Left lung (tissue), 10 donors: Measurements from ENCODE around the gene PRKCD. TPM values are rescaled to one million over a fixed set of nuclear protein-coding genes. Genes with fewer than 3 reads are reported as not detected.
A peak's percentile ranks its signal among the peaks of the same experiment; 100 is the strongest.

Experiments used
- ATAC-seq: fragments of 200-7000 bp; cut with Tn5 transposase; one replicate; pipeline ENCODE4 v1.9.1; 2020; ENCODE audit warnings: moderate library complexity
- DNase-seq, 4 donors: peaks; one replicate each; pipeline ENCODE4 v3.0.0-alpha.2; 2013 to 2020
- H3K27ac ChIP-seq, 2 donors: fragments of 200-600 bp; sonication (generic) in 1 of 2; one replicate each; pipeline versions ENCODE4 v1.5.0 to v1.8.0; 2020 to 2021
- H3K27me3 ChIP-seq, 2 donors: fragments of 200-600 bp; sonication (generic) in 1 of 2; one replicate each; pipeline versions ENCODE4 v1.5.0 to v1.8.0; 2020 to 2021
- H3K36me3 ChIP-seq, 2 donors: fragments of 200-600 bp; sonication (generic) in 1 of 2; one replicate each; pipeline versions ENCODE4 v1.5.0 to v1.8.0; 2020 to 2021
- H3K4me1 ChIP-seq, 2 donors: fragments of 200-600 bp; one replicate each; pipeline ENCODE4 v1.8.0; 2021
- H3K4me3 ChIP-seq, 2 donors: fragments of 200-600 bp; sonication (generic) in 1 of 2; one replicate each; pipeline versions ENCODE4 v1.5.0 to v1.8.0; 2020 to 2021; ENCODE audit warnings: mild to moderate bottlenecking in 1 of 2
- H3K9me3 ChIP-seq, 2 donors: fragments of 200-600 bp; sonication (generic) in 1 of 2; one replicate each; pipeline versions ENCODE4 v1.5.0 to v1.8.0; 2020 to 2021
- intact Hi-C, 2 donors: fragments of 100-400 bp; cut with DNase I; formaldehyde crosslinking; loops; one replicate each; pipeline versions ENCODE4 v1.11.2 to v1.14.2; 2022
- polyA plus RNA-seq, 6 donors: library from polyadenylated mRNA; unstranded; fragments of 120-200 nt; gene quantifications; one replicate each; pipeline ENCODE4 v1.2.1, GENCODE V29; 2013; ENCODE audit not compliant: insufficient read length in 6 of 6
- total RNA-seq, 2 donors: library from RNA; stranded (reverse); fragmentation: NEBNext Ultra II Directional; extraction: Animal tissue kit (Norgen Biotek cat#: 25700); gene quantifications; one replicate each; pipeline ENCODE4 v1.2.1, GENCODE V29; 2021
- TF ChIP-seq, protein P1 (sequence below), 2 donors: fragments of 200-600 bp; sonication (generic) in 1 of 2; IDR thresholded peaks; one replicate each; pipeline versions ENCODE4 v1.5.0 to v1.8.0; 2021; ENCODE audit warnings: antibody characterized with exemption in 2 of 2
- donor health status: DM: no; HTN: yes; CAD: no.
- donor health status: DM: no; HTN: no; CAD: no.

The PRKCD gene
- total and polyA plus RNA-seq, 8 donors, result 45.5 to 73.7 (median 53.0) TPM

DNA sequence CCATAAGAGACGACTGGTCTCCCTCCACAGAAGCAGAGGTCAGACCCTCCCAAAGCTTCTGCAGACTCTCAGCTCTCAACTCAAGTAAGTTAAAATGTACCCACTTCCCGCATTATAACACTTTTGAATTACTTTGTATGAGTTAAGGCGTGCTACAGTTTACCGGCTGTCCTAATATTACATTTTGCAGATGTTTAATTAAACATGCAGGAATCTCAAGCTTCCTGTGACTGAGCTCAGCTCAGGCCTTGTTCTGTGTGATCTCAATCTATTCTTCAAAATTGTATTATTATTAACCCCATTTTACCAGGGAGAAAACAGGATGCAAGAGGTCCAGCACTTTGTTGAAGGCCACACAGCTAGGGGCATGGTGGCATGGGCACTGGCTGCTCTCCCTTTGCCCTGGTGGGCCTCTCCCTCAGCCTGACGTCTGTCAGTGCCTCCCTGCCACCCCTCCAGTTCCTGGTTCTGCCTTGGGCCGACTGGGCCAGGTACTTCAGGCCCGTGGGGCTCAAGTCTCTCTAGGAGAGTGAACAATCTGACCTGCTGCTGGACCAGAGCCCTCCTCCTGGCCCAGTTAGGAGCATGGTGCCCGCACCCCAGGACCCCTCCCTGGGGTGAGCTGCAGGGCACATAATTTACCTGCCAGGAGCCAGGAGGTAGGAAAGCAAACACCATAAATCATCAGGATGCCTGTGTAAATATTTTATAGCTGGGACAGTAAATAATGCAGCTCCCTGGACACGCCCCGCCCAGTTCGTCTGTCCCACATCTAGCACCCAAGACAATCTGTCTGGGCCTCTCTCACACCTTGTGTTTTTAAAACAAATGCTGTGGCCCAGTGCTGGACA, 15.9 kb upstream of the PRKCD start:
- DNase-seq (no peak), ATAC-seq (peak; percentile 38)
- no peak overlapping the region for H3K4me3 ChIP-seq
- TF ChIP-seq, protein P1, sequence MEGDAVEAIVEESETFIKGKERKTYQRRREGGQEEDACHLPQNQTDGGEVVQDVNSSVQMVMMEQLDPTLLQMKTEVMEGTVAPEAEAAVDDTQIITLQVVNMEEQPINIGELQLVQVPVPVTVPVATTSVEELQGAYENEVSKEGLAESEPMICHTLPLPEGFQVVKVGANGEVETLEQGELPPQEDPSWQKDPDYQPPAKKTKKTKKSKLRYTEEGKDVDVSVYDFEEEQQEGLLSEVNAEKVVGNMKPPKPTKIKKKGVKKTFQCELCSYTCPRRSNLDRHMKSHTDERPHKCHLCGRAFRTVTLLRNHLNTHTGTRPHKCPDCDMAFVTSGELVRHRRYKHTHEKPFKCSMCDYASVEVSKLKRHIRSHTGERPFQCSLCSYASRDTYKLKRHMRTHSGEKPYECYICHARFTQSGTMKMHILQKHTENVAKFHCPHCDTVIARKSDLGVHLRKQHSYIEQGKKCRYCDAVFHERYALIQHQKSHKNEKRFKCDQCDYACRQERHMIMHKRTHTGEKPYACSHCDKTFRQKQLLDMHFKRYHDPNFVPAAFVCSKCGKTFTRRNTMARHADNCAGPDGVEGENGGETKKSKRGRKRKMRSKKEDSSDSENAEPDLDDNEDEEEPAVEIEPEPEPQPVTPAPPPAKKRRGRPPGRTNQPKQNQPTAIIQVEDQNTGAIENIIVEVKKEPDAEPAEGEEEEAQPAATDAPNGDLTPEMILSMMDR (IDR thresholded peaks at IDR 0.05), result no peak
- no peaks in the 10 kb centered on the region for H3K9me3 ChIP-seq
- H3K4me1 ChIP-seq, result peaks cover 9 to 83% of the 10 kb centered on the region in 2 donors
- H3K27me3 ChIP-seq, result no peaks in the 10 kb centered on the region
- no peak overlapping the region for H3K27ac ChIP-seq
- intact Hi-C loops, result no loop called here
- H3K36me3 ChIP-seq, result no peaks in the 10 kb centered on the region

DNA sequence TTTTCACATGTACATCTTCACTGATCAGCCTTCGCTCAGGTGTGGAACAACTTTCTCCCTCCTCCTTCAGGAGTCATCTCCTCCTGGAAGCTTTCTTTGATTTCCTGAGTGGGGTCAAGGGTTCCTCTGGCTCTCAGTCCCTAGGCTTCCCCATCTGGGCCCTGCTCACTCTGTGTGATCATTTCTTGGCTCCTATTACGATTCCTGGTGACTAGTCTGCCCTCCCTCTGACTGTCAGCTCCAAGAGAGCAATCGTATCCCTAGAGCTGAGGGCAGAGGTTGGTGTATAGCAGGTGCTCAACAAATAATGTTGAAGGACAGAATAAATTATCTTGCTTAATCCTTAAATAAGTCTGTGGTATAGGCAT, 15.3 kb upstream of the PRKCD start:
- TF ChIP-seq, protein P1 (IDR thresholded peaks at IDR 0.05), result no peak
- ATAC-seq (peak; percentile 18), DNase-seq (no peak)
- intact Hi-C loops, result no loop called here
- H3K4me1 ChIP-seq, result peaks cover 9 to 83% of the 10 kb centered on the region in 2 donors
- no peak overlapping the region for H3K27ac ChIP-seq
- no peaks in the 10 kb centered on the region for H3K36me3 ChIP-seq
- no peaks in the 10 kb centered on the region for H3K27me3 ChIP-seq
- no peak overlapping the region for H3K4me3 ChIP-seq
- H3K9me3 ChIP-seq, result no peaks in the 10 kb centered on the region

DNA sequence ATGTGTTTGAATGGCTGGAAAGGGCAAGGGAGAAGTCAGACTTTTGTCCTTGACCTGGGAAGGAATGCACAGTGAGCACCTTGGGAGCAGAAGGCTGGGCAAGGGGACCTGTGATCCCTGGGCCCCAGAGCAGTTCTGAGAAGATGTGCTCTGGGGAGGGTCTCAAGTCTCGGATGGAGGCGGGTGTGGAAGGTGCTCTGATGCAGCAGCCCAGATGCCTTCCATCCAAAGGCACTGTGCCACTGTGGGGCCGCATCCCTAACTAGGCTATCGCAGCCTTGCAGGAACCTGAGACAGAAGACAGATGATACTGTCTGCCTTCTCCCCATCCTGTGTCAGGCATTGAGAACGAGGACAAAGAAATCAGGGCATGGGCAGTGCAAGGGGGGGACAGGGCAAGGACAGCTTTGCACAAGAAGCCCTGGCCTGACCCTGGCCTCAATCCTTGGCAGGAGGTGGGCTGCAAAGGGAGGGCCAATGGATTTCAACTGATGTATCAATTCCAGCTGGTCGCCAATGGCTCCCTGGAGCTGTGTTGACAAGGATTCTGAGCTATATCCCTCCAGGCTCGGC, 14.6 kb upstream of the PRKCD start:
- no peak overlapping the region for H3K4me3 ChIP-seq
- peak overlapping the region in 1 of 2 donors; percentile 82 for H3K27ac ChIP-seq
- TF ChIP-seq, protein P1 (IDR thresholded peaks at IDR 0.05), result no peak
- no peaks in the 10 kb centered on the region for H3K9me3 ChIP-seq
- intact Hi-C loops, result no loop called here
- no peaks in the 10 kb centered on the region for H3K27me3 ChIP-seq
- no peak for ATAC-seq
- DNase-seq, result no peak
- peaks cover 9 to 78% of the 10 kb centered on the region in 2 donors for H3K4me1 ChIP-seq
- H3K36me3 ChIP-seq, result no peaks in the 10 kb centered on the region

DNA sequence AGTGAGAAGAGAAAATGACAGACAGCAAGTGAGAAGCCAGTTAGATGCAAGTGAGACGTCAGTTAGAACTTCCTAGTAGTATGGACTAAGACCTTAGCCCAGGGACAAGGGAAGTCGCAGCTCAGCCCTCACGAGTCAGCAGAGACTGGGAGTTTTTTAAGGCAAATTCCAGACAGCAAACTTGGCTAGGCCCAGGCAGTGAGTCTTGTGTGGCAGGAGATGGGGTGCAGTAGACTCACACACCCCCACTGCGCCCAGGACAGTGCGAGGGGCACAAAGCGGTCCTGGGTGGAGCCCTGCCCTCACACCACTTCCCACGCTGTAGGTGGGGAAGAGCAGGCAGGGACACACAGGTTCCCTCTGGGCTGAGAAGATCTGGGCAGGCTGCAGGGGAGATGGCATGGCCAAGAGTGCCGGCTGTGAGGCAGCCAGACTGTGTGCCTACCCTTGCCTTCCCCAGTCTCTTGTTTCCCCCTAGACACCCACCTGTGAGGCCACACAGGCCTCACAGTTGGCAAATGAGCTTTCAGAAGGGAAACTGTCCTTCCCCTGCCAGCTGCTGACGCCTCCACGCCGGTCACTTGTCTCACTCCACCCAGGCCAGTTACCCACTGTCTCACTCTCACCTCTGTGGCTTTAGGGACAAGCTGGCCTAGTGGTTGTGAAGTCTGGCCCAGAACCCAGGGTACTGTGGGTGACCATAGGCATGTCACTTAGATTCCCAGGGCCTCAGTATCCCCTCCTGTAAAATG, 13.7 kb upstream of the PRKCD start:
- peak; percentile 13 for ATAC-seq
- Histone ChIP-seq H3K36me3 (no peaks in the 10 kb centered on the region), H3K27me3 (no peaks in the 10 kb centered on the region), H3K4me1 (peaks cover 9 to 76% of the 10 kb centered on the region in 2 donors), H3K27ac (peak overlapping the region in 1 of 2 donors; percentile 82), H3K4me3 (no peak overlapping the region), H3K9me3 (no peaks in the 10 kb centered on the region)
- intact Hi-C loops, result no loop called here
- TF ChIP-seq, protein P1 (IDR thresholded peaks at IDR 0.05), result no peak
- no peak for DNase-seq

DNA sequence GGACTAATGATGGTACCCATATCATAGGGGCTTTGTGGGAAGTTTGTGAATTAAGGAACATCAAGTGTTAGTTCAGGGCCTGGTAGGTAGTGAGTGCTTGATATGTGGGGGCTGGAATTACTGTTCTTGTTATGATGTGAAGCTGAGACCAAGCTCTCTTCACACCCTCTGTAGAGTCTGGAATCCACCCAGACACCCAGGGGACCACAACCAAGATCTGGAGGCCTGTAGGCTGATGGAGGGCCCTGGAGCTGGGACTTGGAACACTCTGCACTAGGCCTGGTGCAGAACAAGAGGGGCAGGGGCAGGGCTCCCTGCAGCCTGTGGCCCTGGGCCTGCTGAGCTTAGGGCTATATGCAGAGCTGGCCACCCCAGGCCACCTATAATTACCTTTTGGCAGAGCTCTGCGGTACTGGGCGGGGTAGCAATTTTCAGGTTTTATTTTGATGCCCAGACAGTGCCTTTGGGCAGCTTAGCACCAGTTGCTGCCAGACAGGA, 13.1 kb upstream of the PRKCD start:
- TF ChIP-seq, protein P1 (IDR thresholded peaks at IDR 0.05), result no peak
- intact Hi-C loops, result no loop called here
- Histone ChIP-seq H3K27ac (peak overlapping the region in 1 of 2 donors; percentile 82), H3K4me3 (no peak overlapping the region), H3K36me3 (no peaks in the 10 kb centered on the region), H3K9me3 (no peaks in the 10 kb centered on the region), H3K4me1 (peaks cover 9 to 76% of the 10 kb centered on the region in 2 donors), H3K27me3 (no peaks in the 10 kb centered on the region)
- DNase-seq, result no peak
- no peak for ATAC-seq
